Measurements from ENCODE around the gene PCDH15.

GRCh38 chr10:53983431-53983830 lies 817.6 kb downstream of the PCDH15 start:
- TF ChIP-seq EZH2 (IDR thresholded peaks at IDR 0.05; ENCODE audit: insufficient read depth, poor library complexity, severe bottlenecking): no peak
- TF ChIP-seq EZH2phosphoT487 (IDR thresholded peaks at IDR 0.05; ENCODE audit: insufficient read depth, low read depth): no peak
